PC-3 (cell line): Measurements from ENCODE around the gene TRAF3. TPM values are rescaled to one million over a fixed set of nuclear protein-coding genes. Genes with fewer than 3 reads are reported as not detected.

Experiments
- ATAC-seq: fragments of 200-7000 bp; cut with Tn5 transposase; 2 replicates; pipeline ENCODE4 v1.9.1; 2020; ENCODE audit warnings: mild to moderate bottlenecking, moderate library complexity
- BruUV-seq: library from RNA; stranded (reverse); fragments of 400-500 nt; replicated peaks from 2 replicates; lab custom pipeline; 2021; lab: Mats Ljungman, UMichigan
- CTCF ChIA-PET: fragments of 300-600 bp; sonication (Branson Sonifier 250); formaldehyde crosslinking; loops from one replicate; lab custom pipeline; 2022; ENCODE audit warnings: antibody characterized with exemption; lab: Charles Lee
- POLR2A ChIA-PET: fragments of 300-600 bp; sonication (Branson Sonifier 250); formaldehyde crosslinking; loops from one replicate; lab custom pipeline; 2022; ENCODE audit warnings: antibody characterized with exemption; ENCODE audit not compliant: unreplicated experiment; lab: Charles Lee
- DNase-seq: peaks from one replicate; pipeline ENCODE4 v3.0.0-alpha.2; 2015
- H2AFZ ChIP-seq: fragments of 300-600 bp; sonication (generic); 2 replicates; pipeline ENCODE4 v1.6.0; 2016; ENCODE audit warnings: antibody characterized with exemption, low read length
- H3F3A ChIP-seq: fragments of 300-600 bp; sonication (generic); one replicate; pipeline ENCODE4 v1.6.0; 2017; ENCODE audit warnings: antibody characterized with exemption, low read length, control low read depth, mild to moderate bottlenecking; ENCODE audit not compliant: unreplicated experiment
- H3K27ac ChIP-seq: fragments of 300-600 bp; sonication (generic); 2 replicates; pipeline ENCODE4 v1.5.1; 2016; ENCODE audit warnings: mild to moderate bottlenecking, low read length
- H3K27me3 ChIP-seq: fragments of 300-600 bp; sonication (generic); 2 replicates; pipeline ENCODE4 v1.6.1; 2016; ENCODE audit warnings: low read length, mixed read lengths
- H3K36me3 ChIP-seq: fragments of 300-600 bp; sonication (generic); 2 replicates; pipeline ENCODE4 v1.6.1; 2016; ENCODE audit warnings: low read depth, mixed run types, low read length, mixed read lengths
- H3K4me1 ChIP-seq: fragments of 300-600 bp; sonication (generic); 2 replicates; pipeline ENCODE4 v1.5.1; 2016; ENCODE audit warnings: low read length; ENCODE audit not compliant: insufficient read depth
- H3K4me2 ChIP-seq: fragments of 300-600 bp; sonication (generic); 2 replicates; pipeline ENCODE4 v1.6.0; 2016; ENCODE audit warnings: low read length
- H3K4me3 ChIP-seq: fragments of 300-600 bp; sonication (generic); 2 replicates; pipeline ENCODE4 v1.5.1; 2016; ENCODE audit warnings: mild to moderate bottlenecking, low read length, mixed read lengths
- H3K79me2 ChIP-seq: fragments of 300-600 bp; sonication (generic); 2 replicates; pipeline ENCODE4 v1.6.1; 2017; ENCODE audit warnings: low read length, mixed read lengths
- H3K9ac ChIP-seq: fragments of 300-600 bp; sonication (generic); 2 replicates; pipeline ENCODE4 v1.6.0; 2016; ENCODE audit warnings: mild to moderate bottlenecking, low read length
- H3K9me2 ChIP-seq: fragments of 300-600 bp; sonication (generic); replicated peaks from 2 replicates; pipeline ENCODE4 v1.6.1; 2016; ENCODE audit warnings: mixed run types, low read length, mixed read lengths
- H3K9me3 ChIP-seq: fragments of 300-600 bp; sonication (generic); 2 replicates; pipeline ENCODE4 v1.6.1; 2016; ENCODE audit warnings: low read length, mixed read lengths
- H4K20me1 ChIP-seq: fragments of 300-600 bp; sonication (generic); 2 replicates; pipeline ENCODE4 v1.6.1; 2016; ENCODE audit warnings: low read length, mixed read lengths
- EZH2 ChIP-seq: fragments of 300-600 bp; sonication (generic); IDR thresholded peaks from one replicate; pipeline ENCODE4 v1.6.1; 2017; ENCODE audit warnings: antibody characterized with exemption, mild to moderate bottlenecking, low read length; ENCODE audit not compliant: unreplicated experiment
- EZH2phosphoT487 ChIP-seq: fragments of 300-600 bp; sonication (generic); IDR thresholded peaks from 2 replicates; pipeline ENCODE4 v1.6.1; 2018; ENCODE audit warnings: mild to moderate bottlenecking, antibody characterized with exemption, low read length, borderline replicate concordance
- intact Hi-C: fragments of 100-400 bp; cut with micrococcal nuclease; formaldehyde crosslinking; loops from 2 replicates; pipeline ENCODE4 v1.9.0; 2023
- total RNA-seq: library from RNA; depleted of rRNA; stranded (reverse); fragments of >200 nt; gene quantifications from 2 replicates; pipeline ENCODE4 v1.2.3, GENCODE V29; 2014
- TF ChIP-seq, protein P1 (sequence below): fragments of 300-600 bp; sonication (generic); conservative IDR thresholded peaks from 2 replicates; pipeline ENCODE4 v1.5.1; 2017; ENCODE audit warnings: antibody characterized with exemption, low read depth, mild to moderate bottlenecking, low read length

Gene TRAF3
- total RNA-seq, 1 experiment from 2014 or later, result 19.4 TPM

DNA sequence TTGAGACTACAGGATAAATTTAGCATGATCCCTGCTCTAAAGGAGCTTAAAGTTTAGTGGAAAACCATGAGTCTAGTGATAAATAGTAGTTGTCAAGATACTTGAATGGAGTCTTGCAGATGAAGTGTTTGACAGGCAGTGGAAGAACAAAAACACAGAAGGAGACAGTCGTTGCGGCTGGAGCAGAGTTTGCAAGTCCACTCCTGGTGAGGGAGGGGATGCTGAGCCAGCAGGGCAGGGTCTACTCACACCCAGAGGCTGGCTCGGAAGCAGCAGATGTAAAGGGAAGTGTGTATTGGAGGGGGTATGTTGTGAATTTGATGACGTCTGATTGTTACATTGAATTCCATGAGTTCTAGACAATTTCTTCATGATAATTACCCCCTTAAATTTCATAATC is 61.3 kb downstream of the TRAF3 start:
- H3F3A ChIP-seq, result no peaks in the 10 kb centered on the region
- ChIA-PET CTCF (no interaction called here), POLR2A (no interaction called here)
- intact Hi-C loops, result no loop called here
- H3K9me3 ChIP-seq, result no peaks in the 10 kb centered on the region
- H3K79me2 ChIP-seq, result no peaks in the 10 kb centered on the region
- no peaks in the 10 kb centered on the region for H3K9me2 ChIP-seq
- TF ChIP-seq EZH2phosphoT487 (no peak), EZH2 (no peak)
- TF ChIP-seq, protein P1, sequence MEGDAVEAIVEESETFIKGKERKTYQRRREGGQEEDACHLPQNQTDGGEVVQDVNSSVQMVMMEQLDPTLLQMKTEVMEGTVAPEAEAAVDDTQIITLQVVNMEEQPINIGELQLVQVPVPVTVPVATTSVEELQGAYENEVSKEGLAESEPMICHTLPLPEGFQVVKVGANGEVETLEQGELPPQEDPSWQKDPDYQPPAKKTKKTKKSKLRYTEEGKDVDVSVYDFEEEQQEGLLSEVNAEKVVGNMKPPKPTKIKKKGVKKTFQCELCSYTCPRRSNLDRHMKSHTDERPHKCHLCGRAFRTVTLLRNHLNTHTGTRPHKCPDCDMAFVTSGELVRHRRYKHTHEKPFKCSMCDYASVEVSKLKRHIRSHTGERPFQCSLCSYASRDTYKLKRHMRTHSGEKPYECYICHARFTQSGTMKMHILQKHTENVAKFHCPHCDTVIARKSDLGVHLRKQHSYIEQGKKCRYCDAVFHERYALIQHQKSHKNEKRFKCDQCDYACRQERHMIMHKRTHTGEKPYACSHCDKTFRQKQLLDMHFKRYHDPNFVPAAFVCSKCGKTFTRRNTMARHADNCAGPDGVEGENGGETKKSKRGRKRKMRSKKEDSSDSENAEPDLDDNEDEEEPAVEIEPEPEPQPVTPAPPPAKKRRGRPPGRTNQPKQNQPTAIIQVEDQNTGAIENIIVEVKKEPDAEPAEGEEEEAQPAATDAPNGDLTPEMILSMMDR, result no peak
- no TSS peak for BruUV-seq
- no peaks in the 10 kb centered on the region for H4K20me1 ChIP-seq
- no peak overlapping the region for H3K4me2 ChIP-seq
- no peak for DNase-seq
- no peak overlapping the region for H3K4me3 ChIP-seq
- no peaks in the 10 kb centered on the region for H3K36me3 ChIP-seq
- no peaks in the 10 kb centered on the region for H3K27me3 ChIP-seq
- ATAC-seq, result no peak
- H3K4me1 ChIP-seq, result no peaks in the 10 kb centered on the region
- H2AFZ ChIP-seq, result no peak overlapping the region
- no peak overlapping the region for H3K27ac ChIP-seq
- H3K9ac ChIP-seq, result no peak overlapping the region

DNA sequence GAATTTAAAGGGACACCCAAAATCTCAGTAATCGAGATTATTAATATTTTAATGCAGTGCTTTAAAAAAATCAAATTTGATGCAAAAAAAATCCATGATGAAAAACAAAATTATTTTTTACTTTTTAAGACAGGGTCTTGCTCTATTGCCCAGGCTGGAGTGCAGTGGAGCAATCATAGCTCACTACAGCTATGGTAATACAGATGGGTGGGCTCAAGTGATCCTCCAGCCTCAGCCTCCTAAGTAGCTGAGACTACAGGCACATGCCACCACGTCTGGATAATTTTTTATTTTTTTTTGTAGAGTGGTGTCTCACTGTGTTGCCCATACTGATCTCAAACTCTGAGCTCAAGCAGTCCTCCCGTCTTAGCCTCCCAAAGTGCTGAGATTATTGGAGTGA is 62.9 kb downstream of the TRAF3 start:
- ATAC-seq, result no peak
- Histone ChIP-seq H3K9ac (no peak overlapping the region), H3K79me2 (no peaks in the 10 kb centered on the region), H3K4me3 (no peak overlapping the region), H3K4me2 (no peak overlapping the region), H3K9me2 (no peaks in the 10 kb centered on the region), H3K36me3 (no peaks in the 10 kb centered on the region), H3F3A (no peaks in the 10 kb centered on the region), H2AFZ (no peak overlapping the region), H3K27me3 (no peaks in the 10 kb centered on the region), H3K9me3 (no peaks in the 10 kb centered on the region), H3K4me1 (no peaks in the 10 kb centered on the region), H3K27ac (no peak overlapping the region), H4K20me1 (no peaks in the 10 kb centered on the region)
- POLR2A ChIA-PET, result no interaction called here
- intact Hi-C loops, result no loop called here
- no TSS peak for BruUV-seq
- CTCF ChIA-PET, result no interaction called here
- TF ChIP-seq EZH2phosphoT487, result no peak
- TF ChIP-seq, protein P1, result no peak
- TF ChIP-seq EZH2, result no peak
- DNase-seq, result no peak

DNA sequence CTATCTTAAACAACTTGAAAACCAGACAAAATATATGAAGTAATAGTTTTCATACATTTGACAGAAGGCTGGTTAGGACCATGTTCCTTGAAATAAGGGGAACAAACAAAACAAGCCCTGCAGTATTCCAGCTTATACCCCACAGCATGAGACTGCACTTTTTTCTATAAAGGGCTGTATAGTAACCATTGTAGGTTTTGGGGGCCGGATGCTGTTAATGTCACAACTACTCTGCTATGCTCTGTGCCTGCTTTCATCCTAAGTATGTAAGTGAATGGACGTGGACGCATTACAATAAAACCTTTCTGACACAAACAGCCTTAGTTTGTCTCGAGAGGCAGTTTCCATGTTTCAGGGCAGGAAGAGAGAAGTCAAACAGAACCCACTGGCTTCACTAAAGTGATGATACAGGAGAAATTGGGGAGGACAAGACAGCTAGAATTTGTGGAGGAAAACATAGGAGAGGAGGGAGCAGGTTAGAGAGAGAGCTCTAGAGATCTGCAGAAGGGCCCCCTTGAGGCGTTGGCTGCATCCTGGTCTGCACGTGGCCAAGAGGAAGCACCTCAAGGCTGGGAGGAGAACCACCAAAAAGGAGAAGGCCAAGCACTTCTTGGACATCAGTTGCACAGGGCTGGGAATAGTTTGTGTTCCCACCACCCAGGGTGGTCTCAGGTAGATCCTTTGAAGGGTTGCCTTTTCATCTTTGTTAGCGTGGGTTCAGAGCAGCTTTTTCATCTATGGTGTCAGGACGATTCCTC is 63.7 kb downstream of the TRAF3 start:
- Histone ChIP-seq H3K9ac (no peak overlapping the region), H3K4me2 (no peak overlapping the region), H3K36me3 (no peaks in the 10 kb centered on the region), H2AFZ (no peak overlapping the region), H3K79me2 (no peaks in the 10 kb centered on the region), H3K27me3 (no peaks in the 10 kb centered on the region), H3K4me3 (no peak overlapping the region), H4K20me1 (no peaks in the 10 kb centered on the region), H3F3A (no peaks in the 10 kb centered on the region), H3K27ac (no peak overlapping the region), H3K9me2 (no peaks in the 10 kb centered on the region), H3K4me1 (no peaks in the 10 kb centered on the region), H3K9me3 (no peaks in the 10 kb centered on the region)
- ChIA-PET POLR2A (no interaction called here), CTCF (no interaction called here)
- DNase-seq (no peak), ATAC-seq (no peak)
- TF ChIP-seq EZH2 (no peak), EZH2phosphoT487 (no peak)
- TF ChIP-seq, protein P1, result no peak
- intact Hi-C loops, result no loop called here
- BruUV-seq, result no TSS peak
